Lung (tissue), 12 donors: ENCODE results near the gene GTF2IRD1. TPM values are rescaled to one million over a fixed set of nuclear protein-coding genes. Genes with fewer than 3 reads are reported as not detected.
"Not testable (repeated sequence)": the region's sequence is repeated elsewhere in the genome, so short reads cannot be mapped to it uniquely, and the experiment has no call there.

ENCODE experiments used
- ATAC-seq: fragments of 200-7000 bp; cut with Tn5 transposase; one replicate; pipeline ENCODE4 v1.9.1; 2020; ENCODE audit warnings: moderate number of reproducible peaks; ENCODE audit not compliant: insufficient read depth, low FRiP score
- DNase-seq, 3 donors: peaks; one replicate each; pipeline ENCODE4 v3.0.0-alpha.2; 2013 to 2017
- H3K27ac ChIP-seq, 2 donors: one replicate each; pipeline ENCODE4 v1.5.1; 2013; ENCODE audit warnings: mild to moderate bottlenecking in 2 of 2, moderate library complexity in 2 of 2, control low read depth in 1 of 2, inconsistent platforms in 1 of 2, low read depth in 1 of 2, low read length in 1 of 2
- H3K27me3 ChIP-seq, 3 donors: one replicate each; pipeline ENCODE4 v1.5.1; 2013; ENCODE audit warnings: low read length in 2 of 3; ENCODE audit not compliant: control insufficient read depth in 3 of 3, insufficient read depth in 3 of 3
- H3K36me3 ChIP-seq, 4 donors: one replicate each; pipeline ENCODE4 v1.5.1; 2013; ENCODE audit warnings: low read length in 4 of 4, mild to moderate bottlenecking in 1 of 4, moderate library complexity in 1 of 4; ENCODE audit not compliant: control insufficient read depth in 4 of 4, insufficient read depth in 4 of 4
- H3K4me1 ChIP-seq, 5 donors: one replicate each; pipeline ENCODE4 v1.5.1; 2013; ENCODE audit warnings: low read length in 5 of 5, mild to moderate bottlenecking in 2 of 5, moderate library complexity in 1 of 5; ENCODE audit not compliant: control insufficient read depth in 5 of 5, insufficient read depth in 5 of 5
- H3K4me3 ChIP-seq: one replicate; pipeline ENCODE4 v1.5.1; 2013; ENCODE audit warnings: mild to moderate bottlenecking, control low read depth, moderate library complexity
- H3K9ac ChIP-seq, 2 donors: one replicate each; pipeline ENCODE4 v1.5.1; 2013; ENCODE audit warnings: low read length in 2 of 2, control low read depth in 1 of 2; ENCODE audit not compliant: insufficient read depth in 1 of 2
- H3K9me3 ChIP-seq, 4 donors: one replicate each; pipeline ENCODE4 v1.5.1; 2013; ENCODE audit warnings: low read length in 3 of 4, mild to moderate bottlenecking in 1 of 4, moderate library complexity in 1 of 4; ENCODE audit not compliant: control insufficient read depth in 4 of 4, insufficient read depth in 3 of 4
- WGBS, 2 donors: extraction: QIAGEN DNeasy Blood & Tissue Kit; methylation state at CpG; one replicate each; pipeline ENCODE4 v1.1.7; 2013; 5-methylcytosine and 5-hydroxymethylcytosine counted together
- polyA plus RNA-seq, 2 donors: library from polyadenylated mRNA; stranded (reverse); fragments of 200-250 nt; gene quantifications; one replicate each; pipeline ENCODE4 v1.2.1, GENCODE V29; 2013
- total RNA-seq, 2 donors: library from RNA; depleted of rRNA in 1 of 2; stranded (reverse); fragments of >200 nt in 1 of 2; gene quantifications; one replicate each; pipeline ENCODE4 v1.2.1, GENCODE V29; 2014 to 2021
- TF ChIP-seq, protein P1 (sequence below): IDR thresholded peaks from 2 replicates; pipeline ENCODE4 v1.5.1; 2012; ENCODE audit warnings: mild to moderate bottlenecking; ENCODE audit errors: control extremely low read depth, extremely low read depth
- donor health status: control.
- donor health status: control.
- donor health status: Bipolar disorder and iron deficiency.
- donor health status: healthy.
- donor health status: DM: yes; HTN: yes; CAD: no.

Gene GTF2IRD1
- total and polyA plus RNA-seq, 4 donors, result 9.3 to 24.1 (median 17.2) TPM

DNA sequence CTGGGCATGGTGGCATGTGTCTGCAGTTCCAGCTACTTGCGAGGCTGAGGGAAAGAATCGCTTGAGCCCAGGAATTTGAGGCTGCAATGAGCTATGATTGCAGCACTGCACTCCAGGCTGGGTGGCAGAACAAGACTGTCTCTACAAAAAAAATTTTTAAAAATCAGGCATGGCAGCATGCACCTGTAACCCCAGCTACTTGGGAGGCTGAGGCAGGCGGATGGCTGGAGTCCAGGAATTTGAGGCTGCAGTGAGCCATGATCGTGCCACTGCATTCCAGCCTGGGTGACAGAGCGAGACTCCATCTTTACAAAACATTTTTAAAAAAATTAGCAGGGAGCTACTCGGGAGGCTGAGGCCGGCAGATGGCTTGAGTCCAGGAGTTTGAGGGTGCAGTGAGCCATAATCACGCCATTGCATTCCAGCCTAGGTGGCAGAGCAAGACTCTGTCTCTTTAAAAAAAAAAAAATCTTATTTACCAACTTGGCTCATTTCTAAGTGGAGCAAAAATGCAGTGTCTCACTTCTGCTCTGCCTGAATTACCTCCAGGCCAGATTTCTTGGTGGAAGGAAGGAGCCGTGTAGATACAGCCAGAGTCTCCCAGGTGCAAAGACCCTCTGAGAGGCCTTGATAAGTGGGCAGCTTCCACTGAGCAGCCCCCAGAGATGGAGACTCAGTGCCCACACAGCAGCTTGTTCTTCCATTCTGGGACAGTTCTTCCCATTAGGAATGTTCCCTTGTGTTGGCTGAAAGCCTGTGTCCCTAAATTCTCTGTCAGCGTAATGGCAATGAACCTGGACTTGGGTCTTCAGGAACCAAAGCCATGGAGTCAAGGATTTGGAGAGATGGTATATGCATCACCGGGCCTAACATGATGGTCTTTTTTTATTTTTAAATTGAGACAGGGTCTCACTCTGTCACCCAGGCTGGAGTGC is 30.0 kb downstream of the GTF2IRD1 start:
- WGBS, 2 donors, result 65 to 80% methylated on average over 11 of the region's 11 CpGs
- TF ChIP-seq, protein P1, sequence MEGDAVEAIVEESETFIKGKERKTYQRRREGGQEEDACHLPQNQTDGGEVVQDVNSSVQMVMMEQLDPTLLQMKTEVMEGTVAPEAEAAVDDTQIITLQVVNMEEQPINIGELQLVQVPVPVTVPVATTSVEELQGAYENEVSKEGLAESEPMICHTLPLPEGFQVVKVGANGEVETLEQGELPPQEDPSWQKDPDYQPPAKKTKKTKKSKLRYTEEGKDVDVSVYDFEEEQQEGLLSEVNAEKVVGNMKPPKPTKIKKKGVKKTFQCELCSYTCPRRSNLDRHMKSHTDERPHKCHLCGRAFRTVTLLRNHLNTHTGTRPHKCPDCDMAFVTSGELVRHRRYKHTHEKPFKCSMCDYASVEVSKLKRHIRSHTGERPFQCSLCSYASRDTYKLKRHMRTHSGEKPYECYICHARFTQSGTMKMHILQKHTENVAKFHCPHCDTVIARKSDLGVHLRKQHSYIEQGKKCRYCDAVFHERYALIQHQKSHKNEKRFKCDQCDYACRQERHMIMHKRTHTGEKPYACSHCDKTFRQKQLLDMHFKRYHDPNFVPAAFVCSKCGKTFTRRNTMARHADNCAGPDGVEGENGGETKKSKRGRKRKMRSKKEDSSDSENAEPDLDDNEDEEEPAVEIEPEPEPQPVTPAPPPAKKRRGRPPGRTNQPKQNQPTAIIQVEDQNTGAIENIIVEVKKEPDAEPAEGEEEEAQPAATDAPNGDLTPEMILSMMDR, result no peak
- Histone ChIP-seq H3K4me3 (no peak overlapping the region), H3K27me3 (no peaks in the 10 kb centered on the region), H3K27ac (peak overlapping the region; percentile 90 to 99), H3K4me1 (peaks cover 8 to 35% (median 20%) of the 10 kb centered on the region in 5 donors), H3K9me3 (no peaks in the 10 kb centered on the region), H3K9ac (no peak overlapping the region), H3K36me3 (no peaks in the 10 kb centered on the region)
- ATAC-seq, result no peak
- DNase-seq, result peak in 2 of 3 donors; percentile 37 to 41

GRCh38 chr7:74485611-74486010 is 31.9 kb downstream of the GTF2IRD1 start:
- no peak for DNase-seq
- TF ChIP-seq, protein P1, result no peak
- ATAC-seq, result no peak
- no peaks in the 10 kb centered on the region for H3K27me3 ChIP-seq
- 80 to 92% methylated on average over 7 of the region's 7 CpGs for WGBS, 2 donors
- H3K9me3 ChIP-seq, result no peaks in the 10 kb centered on the region
- H3K4me3 ChIP-seq, result no peak overlapping the region
- H3K27ac ChIP-seq, result no peak overlapping the region
- H3K36me3 ChIP-seq, result no peaks in the 10 kb centered on the region
- no peak overlapping the region for H3K9ac ChIP-seq
- H3K4me1 ChIP-seq, result peaks cover 5 to 23% (median 15%) of the 10 kb centered on the region in 5 donors

GRCh38 chr7:74488518-74489030 is 34.9 kb downstream of the GTF2IRD1 start:
- DNase-seq, H3K27ac ChIP-seq, H3K9ac ChIP-seq, H3K27me3 ChIP-seq, ATAC-seq, H3K4me1 ChIP-seq, H3K9me3 ChIP-seq, H3K4me3 ChIP-seq, H3K36me3 ChIP-seq: not testable (repeated sequence)
- WGBS, 2 donors, result 93 to 95% methylated on average over 8 of the region's 8 CpGs
